GM23338 (cell line): Measurements from ENCODE around the gene TMEM11. TPM values are rescaled to one million over a fixed set of nuclear protein-coding genes. Genes with fewer than 3 reads are reported as not detected.

Experiments used
- ATAC-seq: fragments of 200-7000 bp; cut with Tn5 transposase; 3 replicates; pipeline ENCODE4 v1.9.1; 2020
- DNase-seq: peaks from one replicate; pipeline ENCODE4 v3.0.0-alpha.2; 2015; ENCODE audit warnings: low spot score
- H2AFZ ChIP-seq: fragments of 200-600 bp; sonication (generic); 2 replicates; pipeline ENCODE4 v1.8.0; 2016; ENCODE audit warnings: antibody characterized with exemption, mild to moderate bottlenecking, moderate library complexity
- H3F3A ChIP-seq: fragments of 200-600 bp; sonication (generic); replicated peaks from 2 replicates; pipeline ENCODE4 v1.8.0; 2017; ENCODE audit warnings: antibody characterized with exemption, mixed run types, low read depth
- H3K27ac ChIP-seq: fragments of 200-600 bp; sonication (generic); 2 replicates; pipeline ENCODE4 v1.6.1; 2016; ENCODE audit warnings: low read depth
- H3K27me3 ChIP-seq: fragments of 200-600 bp; sonication (generic); 2 replicates; pipeline ENCODE4 v1.8.0; 2016; ENCODE audit warnings: mild to moderate bottlenecking, mixed run types, moderate library complexity; ENCODE audit not compliant: insufficient read depth
- H3K36me3 ChIP-seq: fragments of 200-600 bp; sonication (generic); 2 replicates; pipeline ENCODE4 v1.8.0; 2016; ENCODE audit warnings: mild to moderate bottlenecking; ENCODE audit not compliant: insufficient read depth
- H3K4me1 ChIP-seq: fragments of 200-600 bp; sonication (generic); 2 replicates; pipeline ENCODE4 v1.8.0; 2016; ENCODE audit warnings: mild to moderate bottlenecking, moderate library complexity; ENCODE audit not compliant: insufficient read depth
- H3K4me2 ChIP-seq: fragments of 200-600 bp; sonication (generic); 2 replicates; pipeline ENCODE4 v1.7.1; 2017; ENCODE audit warnings: mixed run types
- H3K4me3 ChIP-seq: fragments of 200-600 bp; sonication (generic); 2 replicates; pipeline ENCODE4 v1.6.1; 2016; ENCODE audit warnings: mixed run types
- H3K79me2 ChIP-seq: fragments of 200-600 bp; sonication (generic); replicated peaks from 2 replicates; pipeline ENCODE4 v1.8.0; 2017; ENCODE audit warnings: mild to moderate bottlenecking; ENCODE audit not compliant: insufficient read depth
- H3K9me2 ChIP-seq: fragments of 200-600 bp; sonication (generic); 2 replicates; pipeline ENCODE4 v1.8.0; 2017; ENCODE audit not compliant: insufficient read depth
- H4K20me1 ChIP-seq: fragments of 200-600 bp; sonication (generic); replicated peaks from 2 replicates; pipeline ENCODE4 v1.8.0; 2017; ENCODE audit warnings: mild to moderate bottlenecking; ENCODE audit not compliant: insufficient read depth
- H3K27ac Mint-ChIP-seq: 2 replicates; pipeline ENCODE4 v1.8.0; 2020; ENCODE audit warnings: inconsistent platforms, mild to moderate bottlenecking, moderate library complexity, mixed read lengths
- H3K27me3 Mint-ChIP-seq: 3 replicates; pipeline ENCODE4 v1.8.0; 2022; ENCODE audit warnings: low read depth, mild to moderate bottlenecking, moderate library complexity, mixed read lengths, inconsistent platforms; ENCODE audit not compliant: insufficient read depth, poor library complexity
- H3K36me3 Mint-ChIP-seq: 3 replicates; pipeline ENCODE4 v1.8.0; 2021; ENCODE audit warnings: low read depth, mild to moderate bottlenecking, inconsistent platforms, moderate library complexity, mixed read lengths
- H3K4me1 Mint-ChIP-seq: 3 replicates; pipeline ENCODE4 v1.8.0; 2020; ENCODE audit warnings: mild to moderate bottlenecking, inconsistent platforms, mixed read lengths
- H3K4me3 Mint-ChIP-seq: 3 replicates; pipeline ENCODE4 v1.8.0; 2021; ENCODE audit warnings: moderate library complexity, mild to moderate bottlenecking, inconsistent platforms, mixed read lengths
- H3K9me3 Mint-ChIP-seq: 3 replicates; pipeline ENCODE4 v1.8.0; 2020; ENCODE audit warnings: moderate library complexity, mild to moderate bottlenecking, inconsistent platforms, mixed read lengths
- CREB1 ChIP-seq: fragments of 250-450 bp; sonication (Bioruptor Pico); IDR thresholded peaks from 2 replicates; pipeline ENCODE4 v1.5.0; 2020; ENCODE audit warnings: low read depth, mild to moderate bottlenecking, moderate library complexity
- CTCF ChIP-seq, 2 experiments: fragments of 200-600 bp in 1 of 2; sonication (generic) in 1 of 2; conservative IDR thresholded peaks; 2 replicates each; pipeline versions ENCODE4 v1.5.1 to v1.6.1; 2016 to 2017; ENCODE audit warnings: antibody characterized with exemption in 2 of 2, low read depth in 2 of 2, mild to moderate bottlenecking in 2 of 2, moderate library complexity in 1 of 2
- EZH2 ChIP-seq: fragments of 200-600 bp; sonication (generic); IDR thresholded peaks from one replicate; pipeline ENCODE4 v1.8.0; 2017; ENCODE audit warnings: antibody characterized with exemption, mild to moderate bottlenecking, low read depth; ENCODE audit not compliant: unreplicated experiment
- JUNB ChIP-seq: IDR thresholded peaks from one replicate; pipeline ENCODE4 v1.6.1; 2016; ENCODE audit warnings: antibody characterized with exemption; ENCODE audit not compliant: unreplicated experiment
- NANOG ChIP-seq: IDR thresholded peaks from 2 replicates; pipeline ENCODE4 v1.6.1; 2016; ENCODE audit warnings: antibody characterized with exemption, borderline replicate concordance
- REST ChIP-seq: IDR thresholded peaks from one replicate; pipeline ENCODE4 v1.6.1; 2018; ENCODE audit warnings: antibody characterized with exemption; ENCODE audit not compliant: unreplicated experiment
- STAT1 ChIP-seq: IDR thresholded peaks from one replicate; pipeline ENCODE4 v1.6.1; 2016; ENCODE audit warnings: antibody characterized with exemption; ENCODE audit not compliant: unreplicated experiment
- ZNF114 ChIP-seq: fragments of 250-450 bp; sonication (Bioruptor Pico); IDR thresholded peaks from 2 replicates; pipeline ENCODE4 v1.5.0; 2020; ENCODE audit warnings: mild to moderate bottlenecking, moderate library complexity
- ZNF331 ChIP-seq: fragments of 250-450 bp; sonication (Bioruptor Pico); IDR thresholded peaks from 2 replicates; pipeline ENCODE4 v1.5.0; 2020; ENCODE audit warnings: low read depth, mild to moderate bottlenecking, moderate library complexity
- polyA plus RNA-seq: library from polyadenylated mRNA; unstranded; fragments of >200 nt; fragmentation: Nextera tagmentation; extraction: Ambion mirVana; gene quantifications from 2 replicates; pipeline ENCODE4 v1.2.1, GENCODE V29; 2016
- total RNA-seq: library from RNA; depleted of rRNA; stranded (reverse); fragments of >200 nt; shearing (Covaris generic); gene quantifications from 2 replicates; pipeline ENCODE4 v1.2.3, GENCODE V29; 2014
- TF ChIP-seq, protein P1 (sequence below): fragments of 250-450 bp; sonication (Bioruptor Pico); IDR thresholded peaks from 2 replicates; pipeline ENCODE4 v1.5.0; 2020; ENCODE audit warnings: mild to moderate bottlenecking, moderate library complexity

The TMEM11 gene
- total and polyA plus RNA-seq, 2 experiments from 2014 or later, result 38.5 to 90.2 TPM

DNA sequence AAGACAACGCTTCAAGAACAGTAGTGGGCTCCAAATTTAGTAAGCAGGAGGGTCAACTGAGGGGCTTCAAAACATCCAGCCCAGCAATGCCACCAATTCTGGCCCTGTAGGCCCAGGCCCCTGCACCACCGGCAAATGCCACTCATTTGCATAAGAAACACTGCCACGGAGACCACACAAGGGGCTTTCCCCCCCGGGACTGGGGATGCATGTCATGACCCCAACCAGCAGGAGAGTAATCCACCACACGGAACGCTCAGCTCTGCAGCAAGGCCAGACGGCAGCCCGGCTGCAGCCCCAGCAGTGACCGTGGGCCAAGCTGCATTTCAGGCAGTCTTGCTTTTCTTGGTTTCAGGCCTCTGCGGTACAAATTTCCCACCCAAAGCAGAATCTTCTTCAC is 14.1 kb downstream of the TMEM11 start:
- Mint-ChIP-seq H3K27ac (peak overlapping the region; percentile 64), H3K4me3 (peak overlapping the region; percentile 44; the same call in 2 of the 3 replicates), H3K36me3 (peaks cover 34% of the 10 kb centered on the region), H3K27me3 (peaks cover 4% of the 10 kb centered on the region), H3K4me1 (peaks cover 46% of the 10 kb centered on the region), H3K9me3 (no peaks in the 10 kb centered on the region)
- Histone ChIP-seq H3K4me1 (peaks cover 39% of the 10 kb centered on the region), H3K27me3 (no peaks in the 10 kb centered on the region), H2AFZ (no peak overlapping the region), H3K4me2 (peak overlapping the region; percentile 70), H3K36me3 (peaks cover 8% of the 10 kb centered on the region), H3K4me3 (peak overlapping the region; percentile 42), H3K79me2 (peaks cover 77% of the 10 kb centered on the region), H3K9me2 (no peaks in the 10 kb centered on the region), H3K27ac (peak overlapping the region; percentile 98), H4K20me1 (peaks cover 61% of the 10 kb centered on the region), H3F3A (peaks cover 30% of the 10 kb centered on the region)
- ATAC-seq (peak; percentile 75), DNase-seq (peak; percentile 65)
- TF ChIP-seq CREB1 (CRISPR knock-in tag), result no peak
- no peak for TF ChIP-seq REST
- TF ChIP-seq, protein P1, sequence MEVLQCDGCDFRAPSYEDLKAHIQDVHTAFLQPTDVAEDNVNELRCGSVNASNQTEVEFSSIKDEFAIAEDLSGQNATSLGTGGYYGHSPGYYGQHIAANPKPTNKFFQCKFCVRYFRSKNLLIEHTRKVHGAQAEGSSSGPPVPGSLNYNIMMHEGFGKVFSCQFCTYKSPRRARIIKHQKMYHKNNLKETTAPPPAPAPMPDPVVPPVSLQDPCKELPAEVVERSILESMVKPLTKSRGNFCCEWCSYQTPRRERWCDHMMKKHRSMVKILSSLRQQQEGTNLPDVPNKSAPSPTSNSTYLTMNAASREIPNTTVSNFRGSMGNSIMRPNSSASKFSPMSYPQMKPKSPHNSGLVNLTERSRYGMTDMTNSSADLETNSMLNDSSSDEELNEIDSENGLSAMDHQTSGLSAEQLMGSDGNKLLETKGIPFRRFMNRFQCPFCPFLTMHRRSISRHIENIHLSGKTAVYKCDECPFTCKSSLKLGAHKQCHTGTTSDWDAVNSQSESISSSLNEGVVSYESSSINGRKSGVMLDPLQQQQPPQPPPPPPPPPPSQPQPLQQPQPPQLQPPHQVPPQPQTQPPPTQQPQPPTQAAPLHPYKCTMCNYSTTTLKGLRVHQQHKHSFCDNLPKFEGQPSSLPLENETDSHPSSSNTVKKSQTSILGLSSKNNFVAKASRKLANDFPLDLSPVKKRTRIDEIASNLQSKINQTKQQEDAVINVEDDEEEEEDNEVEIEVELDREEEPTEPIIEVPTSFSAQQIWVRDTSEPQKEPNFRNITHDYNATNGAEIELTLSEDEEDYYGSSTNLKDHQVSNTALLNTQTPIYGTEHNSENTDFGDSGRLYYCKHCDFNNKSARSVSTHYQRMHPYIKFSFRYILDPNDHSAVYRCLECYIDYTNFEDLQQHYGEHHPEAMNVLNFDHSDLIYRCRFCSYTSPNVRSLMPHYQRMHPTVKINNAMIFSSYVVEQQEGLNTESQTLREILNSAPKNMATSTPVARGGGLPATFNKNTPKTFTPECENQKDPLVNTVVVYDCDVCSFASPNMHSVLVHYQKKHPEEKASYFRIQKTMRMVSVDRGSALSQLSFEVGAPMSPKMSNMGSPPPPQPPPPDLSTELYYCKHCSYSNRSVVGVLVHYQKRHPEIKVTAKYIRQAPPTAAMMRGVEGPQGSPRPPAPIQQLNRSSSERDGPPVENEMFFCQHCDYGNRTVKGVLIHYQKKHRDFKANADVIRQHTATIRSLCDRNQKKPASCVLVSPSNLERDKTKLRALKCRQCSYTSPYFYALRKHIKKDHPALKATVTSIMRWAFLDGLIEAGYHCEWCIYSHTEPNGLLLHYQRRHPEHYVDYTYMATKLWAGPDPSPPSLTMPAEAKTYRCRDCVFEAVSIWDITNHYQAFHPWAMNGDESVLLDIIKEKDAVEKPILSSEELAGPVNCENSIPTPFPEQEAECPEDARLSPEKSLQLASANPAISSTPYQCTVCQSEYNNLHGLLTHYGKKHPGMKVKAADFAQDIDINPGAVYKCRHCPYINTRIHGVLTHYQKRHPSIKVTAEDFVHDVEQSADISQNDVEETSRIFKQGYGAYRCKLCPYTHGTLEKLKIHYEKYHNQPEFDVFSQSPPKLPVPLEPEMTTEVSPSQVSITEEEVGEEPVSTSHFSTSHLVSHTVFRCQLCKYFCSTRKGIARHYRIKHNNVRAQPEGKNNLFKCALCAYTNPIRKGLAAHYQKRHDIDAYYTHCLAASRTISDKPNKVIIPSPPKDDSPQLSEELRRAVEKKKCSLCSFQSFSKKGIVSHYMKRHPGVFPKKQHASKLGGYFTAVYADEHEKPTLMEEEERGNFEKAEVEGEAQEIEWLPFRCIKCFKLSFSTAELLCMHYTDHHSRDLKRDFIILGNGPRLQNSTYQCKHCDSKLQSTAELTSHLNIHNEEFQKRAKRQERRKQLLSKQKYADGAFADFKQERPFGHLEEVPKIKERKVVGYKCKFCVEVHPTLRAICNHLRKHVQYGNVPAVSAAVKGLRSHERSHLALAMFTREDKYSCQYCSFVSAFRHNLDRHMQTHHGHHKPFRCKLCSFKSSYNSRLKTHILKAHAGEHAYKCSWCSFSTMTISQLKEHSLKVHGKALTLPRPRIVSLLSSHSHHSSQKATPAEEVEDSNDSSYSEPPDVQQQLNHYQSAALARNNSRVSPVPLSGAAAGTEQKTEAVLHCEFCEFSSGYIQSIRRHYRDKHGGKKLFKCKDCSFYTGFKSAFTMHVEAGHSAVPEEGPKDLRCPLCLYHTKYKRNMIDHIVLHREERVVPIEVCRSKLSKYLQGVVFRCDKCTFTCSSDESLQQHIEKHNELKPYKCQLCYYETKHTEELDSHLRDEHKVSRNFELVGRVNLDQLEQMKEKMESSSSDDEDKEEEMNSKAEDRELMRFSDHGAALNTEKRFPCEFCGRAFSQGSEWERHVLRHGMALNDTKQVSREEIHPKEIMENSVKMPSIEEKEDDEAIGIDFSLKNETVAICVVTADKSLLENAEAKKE (CRISPR knock-in tag), result no peak
- TF ChIP-seq ZNF331 (CRISPR knock-in tag), result no peak
- TF ChIP-seq STAT1, result no peak
- TF ChIP-seq CTCF (conservative IDR thresholded peaks at IDR 0.05; ENCODE audit: low read depth in 2 of 2), result no peak
- no peak for TF ChIP-seq NANOG
- no peak for TF ChIP-seq EZH2
- TF ChIP-seq JUNB, result no peak
- TF ChIP-seq ZNF114 (CRISPR knock-in tag), result no peak
